ENCODE measurements around the gene EVI5L.

DNA sequence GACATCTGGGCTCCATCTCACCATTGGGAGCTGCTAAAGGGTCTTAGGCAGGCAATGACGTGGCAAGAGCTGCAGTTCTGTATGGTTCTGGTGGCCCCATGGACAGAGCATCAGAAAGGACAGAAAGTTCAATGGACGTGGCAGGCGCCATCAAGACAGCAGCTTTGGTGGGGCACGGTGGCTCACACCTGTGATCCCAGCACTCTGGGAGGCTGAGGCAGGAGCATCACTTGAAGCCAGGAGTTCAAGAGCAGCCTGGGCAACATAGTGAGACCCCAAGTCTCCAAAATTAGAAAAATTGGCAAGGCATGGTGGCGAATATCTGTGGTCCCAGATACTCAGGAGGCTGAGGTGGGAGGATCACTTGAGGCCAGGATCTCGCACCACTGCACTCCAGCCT is 9.5 kb downstream of the EVI5L start:
- TF ChIP-seq, protein P1, sequence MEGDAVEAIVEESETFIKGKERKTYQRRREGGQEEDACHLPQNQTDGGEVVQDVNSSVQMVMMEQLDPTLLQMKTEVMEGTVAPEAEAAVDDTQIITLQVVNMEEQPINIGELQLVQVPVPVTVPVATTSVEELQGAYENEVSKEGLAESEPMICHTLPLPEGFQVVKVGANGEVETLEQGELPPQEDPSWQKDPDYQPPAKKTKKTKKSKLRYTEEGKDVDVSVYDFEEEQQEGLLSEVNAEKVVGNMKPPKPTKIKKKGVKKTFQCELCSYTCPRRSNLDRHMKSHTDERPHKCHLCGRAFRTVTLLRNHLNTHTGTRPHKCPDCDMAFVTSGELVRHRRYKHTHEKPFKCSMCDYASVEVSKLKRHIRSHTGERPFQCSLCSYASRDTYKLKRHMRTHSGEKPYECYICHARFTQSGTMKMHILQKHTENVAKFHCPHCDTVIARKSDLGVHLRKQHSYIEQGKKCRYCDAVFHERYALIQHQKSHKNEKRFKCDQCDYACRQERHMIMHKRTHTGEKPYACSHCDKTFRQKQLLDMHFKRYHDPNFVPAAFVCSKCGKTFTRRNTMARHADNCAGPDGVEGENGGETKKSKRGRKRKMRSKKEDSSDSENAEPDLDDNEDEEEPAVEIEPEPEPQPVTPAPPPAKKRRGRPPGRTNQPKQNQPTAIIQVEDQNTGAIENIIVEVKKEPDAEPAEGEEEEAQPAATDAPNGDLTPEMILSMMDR (IDR thresholded peaks at IDR 0.05), result no peak
- no peak for TF ChIP-seq POLR2A (IDR thresholded peaks at IDR 0.05)

Data from breast epithelium (tissue), 3 donors.